Activated naive CD8-positive, alpha-beta T cell treated with anti-CD3 and anti-CD28 coated beads, Interleukin-2, amount 50 U/mL, for 16 hours (primary cell): ENCODE results near the gene WDTC1.

Source experiments
- DNase-seq: peaks from one replicate; pipeline ENCODE4 v3.0.0-alpha.2; 2020; ENCODE audit warnings: low read depth, low spot score

The WDTC1 gene

DNA sequence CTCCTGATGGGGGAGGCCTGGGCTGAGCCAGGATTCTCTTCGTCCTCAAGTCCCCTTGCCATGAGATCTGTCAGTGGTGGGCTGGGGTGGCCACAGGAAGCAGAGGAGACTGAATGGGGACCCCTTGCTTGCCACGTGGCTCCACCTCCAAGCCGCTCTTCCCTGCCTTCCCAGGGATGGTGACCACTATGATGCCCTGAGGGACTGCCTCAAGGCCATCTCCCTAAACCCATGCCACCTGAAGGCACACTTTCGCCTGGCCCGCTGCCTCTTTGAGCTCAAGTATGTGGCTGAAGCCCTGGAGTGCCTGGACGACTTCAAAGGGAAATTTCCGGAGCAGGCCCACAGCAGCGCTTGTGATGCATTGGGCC lies 66.6 kb downstream of the WDTC1 start:
- no peak for DNase-seq

DNA sequence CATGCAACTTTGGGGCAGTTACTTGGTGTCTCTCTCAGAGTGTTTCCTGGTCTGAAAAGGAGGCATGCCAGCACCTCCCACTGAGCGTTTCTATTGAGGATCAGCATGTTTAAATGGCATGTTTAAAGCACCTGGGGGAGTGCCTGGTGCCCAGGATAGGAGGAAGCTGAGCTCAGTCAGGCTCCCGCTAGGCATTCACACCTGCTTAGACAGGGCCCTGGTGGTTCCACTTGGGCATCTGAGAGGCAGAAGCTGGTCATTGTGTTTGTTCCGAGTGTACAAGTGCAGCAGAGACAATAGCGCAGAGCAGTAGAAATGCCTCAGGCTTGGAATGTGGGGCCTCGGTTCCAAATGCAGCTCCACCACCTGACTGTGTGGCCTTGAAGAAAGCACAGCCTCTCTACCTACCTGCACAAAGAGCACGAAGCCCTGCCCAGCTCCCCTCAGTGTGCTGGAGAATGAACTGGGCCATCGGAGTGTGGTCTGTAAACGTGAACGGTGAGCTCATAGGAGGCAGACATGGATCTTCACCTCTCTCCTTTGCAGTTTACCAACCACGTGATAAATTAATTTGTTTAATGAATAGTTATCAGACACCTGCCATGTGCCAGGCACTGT lies 67.3 kb downstream of the WDTC1 start:
- DNase-seq = no peak

DNA sequence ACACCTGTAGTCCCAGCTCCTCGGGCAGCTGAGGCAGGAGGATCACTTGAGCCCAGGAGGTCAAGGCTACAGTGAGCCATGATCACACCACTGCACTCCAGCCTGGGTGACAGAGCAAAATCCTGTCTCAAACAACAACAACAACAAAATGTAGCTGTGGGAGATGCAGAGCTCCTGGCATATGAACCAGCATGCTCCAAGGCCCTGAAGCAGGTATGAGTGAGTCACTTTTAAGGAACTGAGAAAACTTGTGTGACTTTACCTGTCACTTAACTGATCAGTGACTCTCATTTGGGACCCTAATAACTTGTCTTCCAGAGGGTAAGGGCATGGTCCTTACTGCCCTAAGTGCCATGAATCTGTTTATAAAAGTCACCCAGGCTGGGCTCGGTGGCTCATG lies 68.2 kb downstream of the WDTC1 start:
- DNase-seq = no peak

DNA sequence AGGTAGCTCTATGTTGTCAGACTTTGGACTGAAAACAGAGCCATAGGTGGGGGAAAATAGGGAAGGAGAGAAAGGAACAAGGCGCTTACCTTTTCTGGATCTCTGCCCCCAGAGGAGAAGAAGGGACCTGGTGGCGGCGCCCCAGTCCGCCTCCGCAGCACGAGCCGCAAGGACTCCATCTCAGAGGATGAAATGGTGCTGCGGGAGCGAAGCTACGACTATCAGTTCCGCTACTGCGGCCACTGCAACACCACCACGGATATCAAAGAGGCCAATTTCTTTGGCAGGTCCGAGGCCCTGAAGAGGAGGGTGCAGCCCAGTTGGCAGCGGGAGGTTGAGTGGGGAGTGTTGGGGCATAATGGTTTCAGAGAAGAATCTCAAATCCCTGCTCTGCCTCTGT lies 69.1 kb downstream of the WDTC1 start:
- no peak for DNase-seq

DNA sequence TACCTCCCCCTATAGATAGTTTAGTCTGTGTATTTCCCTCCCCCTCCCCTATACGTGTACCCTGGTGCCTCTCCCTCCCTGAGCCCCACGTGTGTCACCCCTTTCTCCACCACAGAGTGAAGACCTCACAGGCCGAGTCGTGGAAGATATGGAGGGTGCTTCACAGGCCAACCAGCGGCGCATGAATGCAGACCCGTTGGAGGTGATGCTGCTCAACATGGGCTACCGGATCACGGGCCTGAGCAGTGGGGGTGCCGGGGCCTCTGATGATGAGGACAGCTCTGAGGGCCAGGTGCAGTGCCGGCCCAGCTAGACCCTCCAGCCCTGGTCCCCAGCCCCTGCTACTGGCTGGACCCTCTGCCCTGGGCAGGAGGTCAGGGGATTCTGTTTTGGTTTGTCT lies 71.6 kb downstream of the WDTC1 start:
- DNase-seq = no peak

DNA sequence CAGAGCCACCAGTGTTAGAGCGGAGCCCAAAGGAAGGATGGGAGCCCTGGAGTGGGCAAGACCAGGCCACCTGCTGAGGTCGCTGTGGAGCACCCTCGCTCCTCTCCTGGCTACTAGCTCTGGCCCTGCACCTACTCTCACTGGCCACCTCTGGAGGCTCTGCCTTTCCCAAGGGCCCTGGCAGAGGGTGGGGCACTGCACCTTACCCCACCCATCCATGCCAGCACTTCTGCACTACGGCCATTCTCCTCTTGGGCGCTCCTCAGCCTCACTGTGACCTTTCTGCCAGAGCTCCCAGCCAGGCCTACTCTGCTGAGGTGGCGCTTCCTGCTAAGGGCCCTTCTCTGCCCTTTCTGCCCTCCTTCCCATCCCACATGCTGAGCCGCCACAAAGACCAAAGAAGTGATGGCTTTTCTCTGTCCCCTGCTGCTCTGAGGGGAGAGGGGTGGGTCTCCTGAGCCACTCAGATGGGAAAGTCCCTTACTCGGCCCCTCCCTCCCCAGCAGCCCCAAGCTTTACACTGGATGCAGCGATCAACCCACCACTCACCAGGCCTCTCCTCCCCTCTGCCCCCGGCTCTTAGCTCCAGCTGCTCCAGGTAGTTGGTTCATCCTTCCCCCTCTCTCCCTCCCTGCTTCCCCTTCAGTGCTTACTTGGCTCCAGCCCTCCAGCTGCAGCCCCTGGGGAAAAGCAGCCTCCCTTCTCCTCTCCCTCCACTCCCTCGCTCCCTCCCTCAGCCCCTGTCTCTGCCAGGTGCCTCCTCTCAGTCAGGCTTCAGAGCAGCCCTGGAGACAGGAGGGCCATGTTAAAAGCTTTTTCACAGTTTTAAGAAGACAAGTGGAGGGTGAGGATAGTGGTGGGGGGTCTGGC lies 72.7 kb downstream of the WDTC1 start:
- no peak for DNase-seq

DNA sequence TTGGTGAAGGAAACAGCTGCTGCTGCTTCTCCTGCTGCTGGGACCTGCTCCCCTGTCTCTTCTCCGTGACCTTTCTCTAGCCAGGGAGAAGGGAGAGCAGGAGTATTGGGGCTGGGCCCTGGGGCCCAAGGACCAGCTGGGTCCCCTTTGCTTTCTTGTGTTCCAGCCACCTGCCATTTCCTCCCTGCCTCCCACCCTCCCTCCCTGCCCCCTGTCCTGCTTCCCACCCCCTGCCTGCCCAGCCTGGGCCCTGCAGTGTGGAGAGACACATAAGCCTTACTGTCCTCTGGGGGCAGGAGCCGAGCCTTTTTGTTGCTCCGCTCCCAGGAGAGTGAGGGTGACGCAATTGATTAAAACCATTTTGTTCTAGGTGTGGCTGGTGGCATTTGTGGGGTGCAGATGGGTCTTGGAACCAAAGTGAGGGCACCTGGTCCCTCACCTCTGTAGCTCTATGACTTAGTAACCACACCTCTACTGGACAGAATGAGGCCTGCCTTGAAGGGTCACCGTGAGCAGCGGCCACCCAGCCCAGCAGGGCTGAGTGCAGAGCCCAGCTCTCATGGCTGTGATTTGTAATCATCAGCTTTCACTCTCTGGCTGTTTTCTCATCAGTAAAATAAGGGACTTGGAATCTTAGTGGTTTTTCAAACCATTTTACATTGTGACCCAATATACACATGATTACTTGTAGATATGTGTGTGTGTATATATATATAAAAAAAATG lies 73.6 kb downstream of the WDTC1 start:
- no peak for DNase-seq

DNA sequence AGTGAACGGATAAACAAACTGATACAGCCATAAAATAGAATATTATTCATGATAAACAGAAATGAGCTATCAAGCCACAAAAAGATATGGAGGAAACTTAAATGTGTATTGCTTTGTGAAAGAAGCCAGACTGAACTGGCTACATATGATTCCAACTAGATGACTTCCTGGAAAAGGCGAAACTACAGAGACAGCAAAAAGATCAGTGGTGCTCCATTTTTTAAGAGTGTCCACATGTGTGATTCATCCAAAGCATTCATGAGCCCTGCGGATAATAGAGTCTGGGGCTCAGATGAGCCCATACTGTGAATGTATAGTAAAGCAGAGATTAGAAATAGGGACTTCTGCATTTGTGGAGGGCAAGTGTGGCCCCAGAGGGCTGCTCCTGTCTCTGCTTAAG lies 79.7 kb downstream of the WDTC1 start:
- DNase-seq = no peak

DNA sequence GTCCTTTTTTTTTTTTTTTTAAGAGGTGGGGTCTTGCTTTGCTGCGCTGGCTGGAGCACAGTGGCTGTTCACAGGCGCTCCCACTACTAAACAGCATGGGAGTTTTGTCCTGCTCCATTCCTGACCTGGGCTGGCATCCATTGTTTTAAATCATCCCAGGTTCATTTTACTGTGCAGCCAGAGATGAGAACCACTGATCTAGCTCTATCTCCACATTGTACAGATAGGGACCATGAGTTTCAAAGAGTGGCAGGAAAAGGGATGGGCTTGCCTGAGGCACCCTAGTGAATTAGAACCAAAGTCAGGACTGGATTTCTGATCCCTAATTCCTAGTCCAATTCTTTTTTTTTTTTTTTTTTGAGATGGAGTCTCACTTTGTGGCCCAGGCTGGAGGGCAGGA lies 80.3 kb downstream of the WDTC1 start:
- no peak for DNase-seq

DNA sequence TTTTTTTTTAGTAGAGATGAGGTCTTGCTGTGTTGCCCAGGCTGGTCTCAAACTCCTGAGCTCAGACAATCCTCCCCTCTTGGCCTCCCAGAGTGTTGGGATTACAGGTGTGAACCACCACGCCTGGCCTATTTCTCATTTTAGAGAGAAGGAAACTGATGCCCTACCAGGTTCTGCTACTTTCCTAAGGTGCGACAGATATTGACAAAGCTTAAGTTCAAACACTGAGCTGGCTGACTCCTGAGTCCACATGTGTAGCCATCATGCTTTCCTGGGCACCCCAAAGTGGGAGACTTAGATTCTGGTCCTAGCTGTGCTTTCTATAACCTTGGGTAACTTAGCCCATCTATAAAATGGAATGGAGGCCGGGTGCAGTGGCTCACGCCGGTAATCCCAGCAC lies 82.4 kb downstream of the WDTC1 start:
- DNase-seq = no peak

DNA sequence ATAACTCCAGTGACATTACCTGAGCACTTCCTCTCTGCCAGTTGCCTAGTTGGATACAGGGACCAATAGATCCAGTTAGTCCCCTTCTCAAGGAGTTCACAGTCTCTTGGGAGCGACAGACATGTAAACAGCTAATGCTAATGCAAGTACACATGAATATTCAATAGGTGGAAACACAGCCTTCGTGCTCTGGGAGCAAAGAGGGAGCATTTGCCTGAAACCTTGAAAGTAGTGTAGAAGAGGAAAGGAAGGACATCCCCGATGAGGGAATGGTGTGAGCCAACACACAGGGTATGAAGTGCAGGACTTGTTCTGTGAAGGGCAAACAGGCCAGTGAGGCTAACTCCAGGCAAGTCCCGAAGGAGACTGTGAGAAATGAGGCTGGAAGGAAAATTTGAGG lies 83.7 kb downstream of the WDTC1 start:
- DNase-seq = no peak

DNA sequence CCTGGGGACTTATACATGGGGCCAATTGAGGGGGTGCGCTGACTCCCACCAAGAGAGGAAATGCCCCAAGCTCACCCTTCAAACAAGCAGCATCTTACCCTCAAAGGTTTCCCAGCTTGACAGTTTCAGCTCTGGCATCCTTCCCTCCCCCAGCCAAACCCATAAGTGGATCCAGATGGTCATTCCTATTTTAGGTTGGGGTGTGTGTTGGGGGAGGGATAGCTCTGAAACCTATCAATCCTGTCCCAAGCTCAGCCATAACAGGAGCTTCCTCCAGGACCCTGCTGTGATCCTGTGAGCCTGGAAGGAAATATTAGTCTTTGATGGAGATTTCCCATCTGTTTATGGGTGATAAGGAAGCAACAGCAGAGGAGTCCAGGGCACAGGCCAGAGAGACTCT lies 84.2 kb downstream of the WDTC1 start:
- no peak for DNase-seq

DNA sequence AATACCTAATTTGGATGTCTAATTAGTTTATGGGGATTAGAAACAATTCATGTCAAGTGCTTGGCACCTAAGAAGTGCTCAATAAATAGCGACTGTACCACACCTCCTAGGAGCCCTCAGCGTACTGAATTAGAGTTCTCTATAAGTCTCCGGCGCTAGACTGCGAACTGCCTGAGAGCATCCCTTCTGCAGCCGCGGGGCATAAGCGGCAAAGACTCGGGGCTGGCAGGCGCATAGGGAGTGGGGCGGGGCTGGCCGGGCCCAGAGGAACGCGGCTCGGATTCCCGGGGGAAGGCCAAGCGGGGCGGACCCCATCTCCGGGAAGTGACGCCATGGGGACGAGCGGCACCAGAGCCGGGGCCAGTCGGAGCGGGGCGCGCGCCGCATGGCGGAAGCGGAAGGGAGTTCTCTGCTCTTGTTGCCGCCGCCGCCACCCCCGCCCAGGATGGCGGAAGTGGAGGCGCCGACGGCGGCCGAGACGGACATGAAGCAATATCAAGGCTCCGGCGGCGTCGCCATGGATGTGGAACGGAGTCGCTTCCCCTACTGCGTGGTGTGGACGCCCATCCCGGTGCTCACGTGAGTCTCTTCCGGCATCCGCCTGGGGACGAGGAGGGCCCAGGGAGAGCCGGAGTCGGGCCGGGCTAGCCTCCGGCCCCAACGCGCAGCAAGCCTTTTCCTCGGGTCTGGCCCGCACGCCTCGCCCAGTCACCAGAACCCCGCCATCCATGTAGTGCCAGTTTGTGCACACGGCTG lies 87.6 kb downstream of the WDTC1 start, which contains the start of gene TMEM222:
Gene TMEM222 (plus strand): TSS at position 351 of the 756 bp plus-strand sequence. CDS start 35 bp downstream, at position 386.
- DNase-seq = peak; percentile 96

DNA sequence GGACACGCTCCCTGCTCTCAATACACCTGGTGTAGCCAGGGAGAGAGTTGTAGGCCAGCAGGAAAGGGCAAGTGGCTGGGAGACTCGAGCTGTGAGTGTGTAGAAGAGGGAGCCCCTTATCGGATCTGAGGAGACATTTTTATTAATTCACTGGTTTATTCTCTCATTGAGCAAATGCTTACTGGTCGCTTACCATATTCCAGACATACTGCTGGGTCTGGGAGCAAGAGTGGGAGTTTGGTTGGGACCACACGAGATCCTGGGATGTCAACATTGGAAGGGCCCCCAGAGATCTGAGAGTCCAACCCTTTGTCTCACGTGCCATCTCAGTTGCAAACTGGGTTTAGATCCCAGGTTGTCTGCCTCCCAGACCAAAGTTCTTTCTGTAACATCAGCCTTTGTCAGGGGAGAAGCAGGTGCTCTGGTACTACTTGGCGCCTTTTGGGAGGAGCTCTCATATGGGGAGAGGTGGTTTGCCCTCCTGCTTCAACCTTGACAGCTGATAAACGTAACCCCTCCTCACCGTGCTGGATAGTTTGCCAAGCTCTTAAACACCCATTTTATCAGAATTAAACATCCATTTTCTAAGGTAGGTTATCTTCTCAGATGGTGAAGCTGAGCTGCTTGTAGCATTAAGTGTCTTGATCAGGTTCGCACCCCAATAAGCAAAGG lies 88.3 kb downstream of the WDTC1 start:
- DNase-seq = no peak

DNA sequence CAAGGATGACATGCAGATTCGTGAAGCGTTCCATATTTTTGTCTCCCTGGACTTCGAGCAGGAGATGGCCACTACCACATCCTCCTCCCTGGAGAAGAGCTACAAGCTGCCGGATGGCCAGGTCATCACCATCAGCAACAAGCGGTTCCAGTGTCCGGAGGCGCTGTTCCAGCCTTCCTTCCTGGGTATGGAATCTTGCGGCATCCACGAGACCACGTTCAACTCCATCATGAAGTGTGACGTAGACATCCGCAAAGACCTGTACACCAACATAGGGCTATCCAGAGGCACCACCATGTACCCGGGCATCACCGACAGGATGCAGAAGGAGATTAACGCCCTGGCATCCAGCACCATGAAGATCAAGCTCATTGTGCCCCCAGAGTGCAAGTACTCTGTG lies 90.9 kb downstream of the WDTC1 start:
- DNase-seq = no peak

DNA sequence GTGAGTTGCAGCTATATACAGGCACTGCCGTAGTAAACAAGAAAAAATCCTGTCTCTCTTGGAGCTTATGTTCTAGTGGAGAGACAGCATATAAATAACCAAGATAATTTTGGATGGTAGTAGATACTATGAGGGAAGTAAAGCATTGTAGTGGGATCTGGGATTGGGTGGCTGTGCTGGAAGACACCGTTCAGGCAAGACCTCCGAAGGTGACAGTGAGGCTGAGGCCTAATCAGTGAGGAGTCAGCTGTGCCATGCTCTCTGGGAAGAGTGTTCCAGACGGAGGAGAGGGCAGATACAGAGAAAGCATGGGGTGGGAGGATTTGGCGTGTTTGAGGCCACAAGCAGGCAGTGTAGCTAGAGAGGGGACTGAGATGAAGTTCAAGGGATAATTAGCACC lies 93.5 kb downstream of the WDTC1 start:
- no peak for DNase-seq

DNA sequence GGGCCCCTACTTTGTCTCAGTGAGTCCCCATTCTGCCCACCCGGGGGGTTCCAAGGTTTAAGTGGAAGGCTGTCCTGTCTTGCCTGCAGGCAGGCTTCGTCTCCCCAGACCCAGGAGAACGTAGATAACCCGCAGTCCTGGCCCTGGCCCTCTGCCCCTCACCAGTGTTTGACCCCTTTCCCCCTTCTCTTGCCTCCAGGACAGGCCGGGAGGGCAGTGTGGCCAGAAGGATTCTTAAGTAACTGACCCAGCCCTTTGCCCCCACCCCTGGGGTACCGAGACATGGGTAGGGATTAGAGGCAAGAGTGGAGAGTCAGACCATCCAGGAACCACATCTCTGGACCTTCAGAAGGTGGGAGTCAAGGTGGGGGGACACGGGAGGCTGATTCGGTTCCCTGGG lies 96.4 kb downstream of the WDTC1 start:
- no peak for DNase-seq

DNA sequence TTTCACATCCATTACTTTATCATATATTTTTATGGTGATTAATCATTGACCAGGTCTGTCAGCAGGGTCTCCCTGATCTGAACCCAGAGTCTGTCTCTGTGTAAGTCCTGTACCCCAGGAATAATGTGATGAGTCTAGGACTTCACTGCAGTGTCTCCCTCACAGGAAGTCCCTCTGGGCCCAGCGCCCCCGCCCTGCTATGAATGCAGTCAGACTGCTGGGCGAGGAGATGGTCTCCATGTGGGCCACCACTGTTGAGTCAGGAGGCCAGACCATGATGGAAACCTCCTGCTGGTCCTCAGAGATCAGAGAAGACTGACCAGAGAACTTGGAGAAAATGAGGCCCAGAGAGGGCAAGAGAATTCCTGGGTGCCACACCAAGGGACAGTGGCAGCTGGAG lies 97.0 kb downstream of the WDTC1 start:
- no peak for DNase-seq

DNA sequence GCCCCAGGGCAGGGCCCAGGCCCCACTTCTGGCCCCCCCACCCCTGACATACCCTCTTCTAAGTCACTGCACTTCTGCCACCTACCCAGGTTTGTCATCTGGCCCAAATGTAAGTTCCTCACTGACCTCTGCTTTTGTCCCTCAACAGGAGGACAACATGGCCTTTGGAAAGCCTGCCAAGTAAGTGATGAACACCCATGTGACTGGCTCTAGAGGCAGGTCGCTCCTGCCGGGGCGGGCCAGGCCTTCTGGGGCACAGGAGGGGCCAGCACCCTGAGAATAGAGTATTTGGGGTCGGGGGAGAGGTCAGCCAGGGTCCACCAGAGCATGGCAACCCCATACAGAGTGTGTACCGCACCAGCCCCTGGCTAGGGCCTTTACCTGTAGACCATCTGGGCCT lies 97.5 kb downstream of the WDTC1 start:
- no peak for DNase-seq

DNA sequence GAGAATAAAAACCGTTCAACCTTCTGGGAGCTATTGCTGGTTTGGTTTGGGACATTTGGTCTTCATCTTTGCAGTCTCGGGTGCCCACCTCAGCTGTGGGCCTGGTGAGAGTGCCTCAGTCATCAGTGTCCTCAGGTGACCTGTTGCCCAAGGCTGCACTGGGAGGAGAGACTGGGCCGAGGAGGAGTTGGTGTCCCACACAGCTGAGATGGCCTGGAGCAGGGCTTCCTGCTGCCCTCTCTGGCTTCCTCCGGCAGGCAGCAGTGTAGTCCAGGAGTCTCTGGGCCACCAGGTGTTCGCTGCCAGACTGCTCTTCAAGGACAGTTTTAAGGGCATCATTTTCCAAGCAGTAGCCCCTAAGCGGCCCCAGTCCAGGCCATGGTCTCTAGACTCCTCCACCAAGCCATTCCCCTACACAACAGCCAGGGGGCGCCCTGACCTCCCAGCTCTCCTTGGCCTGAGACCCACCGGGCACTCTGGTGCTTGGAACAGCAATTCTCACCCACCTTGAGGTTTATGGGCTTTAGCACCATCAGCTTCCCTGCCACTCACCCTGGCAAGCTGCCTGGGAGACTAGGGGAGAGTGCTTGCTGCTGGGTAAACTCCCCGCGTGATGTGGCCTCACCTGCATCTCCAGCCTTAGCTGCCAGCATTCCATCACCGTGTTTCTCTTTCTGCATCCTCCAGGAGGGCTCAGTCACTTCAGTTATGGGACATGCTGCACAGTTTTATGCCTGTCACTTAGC lies 98.3 kb downstream of the WDTC1 start:
- no peak for DNase-seq
